Kidney epithelial cell (primary cell): ENCODE data around the gene SLC38A3. TPM values are rescaled to one million over a fixed set of nuclear protein-coding genes. Genes with fewer than 3 reads are reported as not detected.

Source experiments
- DNase-seq: peaks from one replicate; pipeline ENCODE4 v3.0.0-alpha.2; 2010; ENCODE audit warnings: low read depth
- H3K27me3 ChIP-seq: 2 replicates; pipeline ENCODE4 v1.6.0; 2011; ENCODE audit warnings: low read length; ENCODE audit not compliant: control insufficient read depth, insufficient read depth
- H3K36me3 ChIP-seq: 2 replicates; pipeline ENCODE4 v1.5.1; 2011; ENCODE audit warnings: low read length; ENCODE audit not compliant: control insufficient read depth, insufficient read depth
- H3K4me3 ChIP-seq: 2 replicates; pipeline ENCODE4 v1.5.1; 2011; ENCODE audit warnings: low read depth, mild to moderate bottlenecking, control low read depth, low read length
- total RNA-seq: library from RNA; depleted of rRNA; stranded (reverse); fragments of >200 nt; gene quantifications from 2 replicates; pipeline ENCODE4 v1.2.3, GENCODE V29; 2015
- TF ChIP-seq, protein P1 (sequence below): IDR thresholded peaks from 2 replicates; pipeline ENCODE4 v1.5.1; 2011; ENCODE audit warnings: mild to moderate bottlenecking, moderate library complexity, low read length, control low read depth, inconsistent platforms; ENCODE audit not compliant: insufficient read depth, poor library complexity, severe bottlenecking

The SLC38A3 gene
- total RNA-seq, 1 donor from 2014 or later = 0.13 TPM

DNA sequence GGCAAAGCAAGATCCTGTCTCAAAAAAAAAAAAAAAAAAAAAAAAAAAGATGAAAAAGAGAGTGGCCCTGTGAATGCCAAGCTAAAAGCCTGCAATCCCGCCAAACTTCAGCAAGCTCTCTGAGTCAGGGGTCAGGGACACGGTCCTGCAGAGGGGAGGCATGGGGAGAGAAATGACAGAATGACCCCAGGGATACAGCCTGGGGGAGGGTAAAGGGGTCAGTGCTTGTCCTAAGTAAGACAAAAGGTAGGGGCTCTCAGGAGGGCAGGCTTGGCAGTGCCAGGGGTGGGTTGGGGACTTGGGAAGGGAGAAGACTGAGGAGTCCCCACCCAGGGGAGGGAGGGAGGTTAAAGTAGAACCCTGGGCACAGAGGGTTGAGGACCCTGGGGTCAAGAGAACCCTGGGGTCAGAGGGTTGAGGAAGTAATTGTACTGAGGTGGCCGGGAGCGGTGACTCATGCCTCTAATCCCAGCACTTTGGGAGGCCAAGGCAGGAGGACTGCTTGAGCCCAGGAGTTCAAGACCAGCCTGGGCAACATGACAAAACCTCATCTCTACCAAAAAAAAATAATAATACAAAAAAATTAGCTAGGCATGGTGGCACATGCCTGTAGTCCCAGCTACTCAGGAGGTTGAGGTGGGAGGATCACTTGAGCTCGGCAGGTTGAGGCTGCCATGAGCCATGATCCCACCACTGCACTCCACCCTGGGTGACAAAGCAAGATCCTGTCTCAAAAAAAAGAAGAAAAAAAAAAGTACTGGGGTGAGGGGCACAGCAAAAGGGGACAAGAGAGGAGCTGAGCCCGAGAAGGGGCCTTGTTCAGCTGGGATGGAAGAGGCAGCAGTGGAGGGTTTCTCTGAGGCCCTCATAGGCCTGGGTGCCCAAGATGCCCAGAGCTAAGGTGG lies 58.7 kb downstream of the SLC38A3 start:
- H3K27me3 ChIP-seq = no peaks in the 10 kb centered on the region
- no peaks in the 10 kb centered on the region for H3K36me3 ChIP-seq
- no peak for DNase-seq
- TF ChIP-seq, protein P1, sequence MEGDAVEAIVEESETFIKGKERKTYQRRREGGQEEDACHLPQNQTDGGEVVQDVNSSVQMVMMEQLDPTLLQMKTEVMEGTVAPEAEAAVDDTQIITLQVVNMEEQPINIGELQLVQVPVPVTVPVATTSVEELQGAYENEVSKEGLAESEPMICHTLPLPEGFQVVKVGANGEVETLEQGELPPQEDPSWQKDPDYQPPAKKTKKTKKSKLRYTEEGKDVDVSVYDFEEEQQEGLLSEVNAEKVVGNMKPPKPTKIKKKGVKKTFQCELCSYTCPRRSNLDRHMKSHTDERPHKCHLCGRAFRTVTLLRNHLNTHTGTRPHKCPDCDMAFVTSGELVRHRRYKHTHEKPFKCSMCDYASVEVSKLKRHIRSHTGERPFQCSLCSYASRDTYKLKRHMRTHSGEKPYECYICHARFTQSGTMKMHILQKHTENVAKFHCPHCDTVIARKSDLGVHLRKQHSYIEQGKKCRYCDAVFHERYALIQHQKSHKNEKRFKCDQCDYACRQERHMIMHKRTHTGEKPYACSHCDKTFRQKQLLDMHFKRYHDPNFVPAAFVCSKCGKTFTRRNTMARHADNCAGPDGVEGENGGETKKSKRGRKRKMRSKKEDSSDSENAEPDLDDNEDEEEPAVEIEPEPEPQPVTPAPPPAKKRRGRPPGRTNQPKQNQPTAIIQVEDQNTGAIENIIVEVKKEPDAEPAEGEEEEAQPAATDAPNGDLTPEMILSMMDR = no peak
- no peak overlapping the region for H3K4me3 ChIP-seq

DNA sequence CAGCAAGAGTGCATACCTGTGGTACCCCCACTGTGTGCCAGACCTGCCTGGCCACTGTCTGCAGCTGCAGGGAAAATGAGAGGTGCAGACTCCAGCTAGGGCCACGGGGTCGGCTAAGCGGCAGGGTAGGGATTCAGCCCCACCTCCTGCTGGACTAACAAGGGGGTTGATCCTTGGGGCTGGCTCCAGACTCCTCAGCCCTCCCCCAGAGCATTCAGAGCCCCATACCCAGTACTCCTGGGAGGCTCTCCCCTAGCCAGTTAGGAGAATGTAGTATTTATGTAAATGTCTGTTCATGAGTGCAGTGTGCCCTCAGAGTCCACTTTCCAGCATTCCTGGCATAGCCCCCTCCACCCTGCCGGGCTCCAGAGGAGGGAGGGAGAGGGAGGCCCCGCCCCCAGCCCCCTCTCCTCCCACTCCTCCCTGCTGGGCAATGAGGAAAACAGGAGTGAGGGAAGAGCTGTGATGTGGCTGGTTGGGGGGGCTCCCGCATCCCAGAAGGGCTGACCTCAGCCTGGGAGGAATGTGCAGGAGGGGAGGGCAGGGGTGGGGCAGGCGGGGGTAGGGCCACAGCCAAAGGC lies 59.4 kb downstream of the SLC38A3 start:
- DNase-seq = peak; percentile 82

DNA sequence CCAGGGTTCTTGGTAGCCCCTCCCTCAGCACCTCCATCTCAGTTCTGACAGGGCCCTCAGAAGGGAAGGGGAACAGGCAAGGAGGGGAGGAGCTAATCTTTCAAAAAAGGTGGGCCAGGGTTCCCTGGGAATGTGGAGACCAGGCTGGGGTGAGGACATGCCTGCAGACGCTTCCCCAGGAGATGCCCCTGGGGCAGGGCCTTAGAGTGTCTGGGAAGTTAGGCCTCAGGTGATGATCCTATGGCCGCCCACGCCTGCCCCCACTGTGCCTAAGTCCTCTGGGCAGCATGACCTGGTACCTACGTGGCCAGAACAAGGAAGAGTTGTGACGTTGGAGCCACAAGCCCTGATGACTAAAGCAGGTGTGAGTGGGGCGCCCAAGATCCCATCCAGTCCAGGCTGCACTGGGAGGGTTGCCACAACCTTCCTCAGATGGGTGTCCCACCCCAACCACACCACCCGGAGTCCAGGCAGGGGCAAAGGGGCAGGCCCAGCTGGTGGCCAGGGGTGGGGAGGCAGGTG lies 60.0 kb downstream of the SLC38A3 start:
- Histone ChIP-seq H3K36me3 (no peaks in the 10 kb centered on the region), H3K4me3 (no peak overlapping the region), H3K27me3 (no peaks in the 10 kb centered on the region)
- TF ChIP-seq, protein P1 = no peak
- DNase-seq = peak; percentile 32

More for the DNA sequence above, 59.4 kb downstream of the SLC38A3 start:
- H3K27me3 ChIP-seq = no peaks in the 10 kb centered on the region
- no peaks in the 10 kb centered on the region for H3K36me3 ChIP-seq
- TF ChIP-seq, protein P1 = no peak
- H3K4me3 ChIP-seq = no peak overlapping the region

DNA sequence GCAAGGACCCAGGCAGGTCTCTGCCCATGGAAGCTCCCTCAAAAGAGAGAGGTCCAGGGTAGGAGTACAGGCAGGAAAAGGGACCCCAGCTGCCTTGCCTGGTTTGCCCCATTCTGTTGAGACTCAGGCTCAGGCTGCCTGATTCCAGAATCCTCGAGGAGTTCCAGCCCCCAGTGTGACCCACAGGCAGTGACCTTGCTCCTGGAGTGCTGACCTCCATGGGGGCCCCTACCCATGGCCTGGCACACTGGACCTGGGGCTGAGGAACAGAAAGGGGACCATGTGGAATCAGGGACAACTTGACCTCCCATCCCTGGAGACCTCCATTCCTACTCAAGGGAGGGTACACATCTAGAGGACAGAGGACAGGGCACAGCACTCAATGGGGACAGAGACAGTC lies 60.5 kb downstream of the SLC38A3 start:
- Histone ChIP-seq H3K27me3 (no peaks in the 10 kb centered on the region), H3K4me3 (no peak overlapping the region), H3K36me3 (no peaks in the 10 kb centered on the region)
- TF ChIP-seq, protein P1 = no peak
- no peak for DNase-seq

DNA sequence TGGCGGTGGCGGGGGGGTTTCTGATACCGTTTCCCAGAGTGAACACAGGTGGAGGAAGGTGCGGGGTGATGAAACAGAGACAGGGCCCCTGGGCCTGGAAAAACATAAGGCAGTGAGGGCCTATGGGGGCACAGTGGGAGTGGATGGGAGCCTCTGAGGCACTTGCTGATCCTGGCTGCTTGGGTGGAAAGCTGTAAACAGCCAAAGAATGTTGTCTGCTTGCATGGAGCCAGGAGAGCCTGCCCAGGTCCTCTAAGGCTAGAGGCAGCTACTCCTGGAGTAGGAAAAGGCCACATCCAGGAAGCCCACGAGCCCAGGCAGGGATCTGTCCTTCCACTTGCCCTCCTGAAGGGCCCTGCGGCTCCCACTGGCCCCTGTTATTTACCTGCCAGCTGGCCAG lies 60.9 kb downstream of the SLC38A3 start:
- Histone ChIP-seq H3K27me3 (no peaks in the 10 kb centered on the region), H3K36me3 (no peaks in the 10 kb centered on the region), H3K4me3 (no peak overlapping the region)
- TF ChIP-seq, protein P1 = no peak
- no peak for DNase-seq
